K562 (cell line): ENCODE data around the gene MYO1E. TPM values are rescaled to one million over a fixed set of nuclear protein-coding genes. Genes with fewer than 3 reads are reported as not detected.
A peak's percentile ranks its signal among the peaks of the same experiment; 100 is the strongest.

Source experiments
- ATAC-seq: fragments of 200-7000 bp; cut with Tn5 transposase; 3 replicates; pipeline ENCODE4 v1.9.1; 2020; ENCODE audit warnings: moderate library complexity
- BruUV-seq: library from RNA; stranded (reverse); fragments of 400-500 nt; replicated peaks from 2 replicates; lab custom pipeline; 2021; lab: Mats Ljungman, UMichigan
- CTCF ChIA-PET: fragments of 300-600 bp; formaldehyde crosslinking; extraction: SDS; loops from one replicate; lab custom pipeline; 2021; ENCODE audit warnings: low intra/inter-chr PET ratio; lab: Yijun Ruan, JAX
- POLR2A ChIA-PET: fragments of 300-600, 350-650 bp; sonication (Branson Sonifier 250); formaldehyde crosslinking; extraction: SDS; loops from one replicate; lab custom pipeline; 2021; ENCODE audit warnings: antibody characterized with exemption, inconsistent platforms; lab: Yijun Ruan, JAX
- DNase-seq, 4 experiments: peaks; one replicate each; pipeline versions ENCODE4 v3.0.0 to v3.0.0-alpha.2; 2011 to 2018; ENCODE audit warnings: low spot score in 3 of 4, mixed read lengths in 3 of 4; ENCODE audit errors: extremely low read depth in 1 of 4
- FAIRE-seq: peaks from 2 replicates; lab custom pipeline; 2011; peaks lifted over from hg19 to GRCh38; lab: Jason Lieb, UNC
- H2AFZ ChIP-seq: 2 replicates; pipeline ENCODE4 v1.6.0; 2011; ENCODE audit warnings: low read depth, low read length, control low read depth, inconsistent platforms
- H3K27ac ChIP-seq: fragments of 200-600 bp; 3 replicates; pipeline ENCODE4 v1.8.0; 2011; ENCODE audit warnings: low read depth, mild to moderate bottlenecking, control low read depth, inconsistent platforms, low read length, moderate library complexity, mixed read lengths; ENCODE audit errors: extremely low read depth
- H3K27me3 ChIP-seq, 2 experiments: fragments of 300-600 bp in 1 of 2; 2 replicates in 1 of 2; 3 replicates in 1 of 2; pipeline versions ENCODE4 v1.6.0 to v1.8.0; 2011; ENCODE audit warnings: inconsistent platforms in 2 of 2, low read length in 2 of 2, mild to moderate bottlenecking in 1 of 2, mixed read lengths in 1 of 2, moderate library complexity in 1 of 2; ENCODE audit not compliant: control insufficient read depth in 2 of 2, insufficient read depth in 2 of 2
- H3K36me3 ChIP-seq: fragments of 300-600 bp; 3 replicates; pipeline ENCODE4 v1.8.0; 2011; ENCODE audit warnings: mild to moderate bottlenecking, low read length, inconsistent platforms; ENCODE audit not compliant: control insufficient read depth, insufficient read depth
- H3K4me1 ChIP-seq, 2 experiments: fragments of 200-600 bp in 1 of 2; replicated peaks in 1 of 2; 2 replicates in 1 of 2; 3 replicates in 1 of 2; pipeline versions ENCODE4 v1.5.1 to v1.8.0; 2011; ENCODE audit warnings: inconsistent platforms in 2 of 2, low read length in 2 of 2, mild to moderate bottlenecking in 1 of 2, mixed read lengths in 1 of 2, moderate library complexity in 1 of 2; ENCODE audit not compliant: control insufficient read depth in 2 of 2, insufficient read depth in 2 of 2
- H3K4me2 ChIP-seq: 2 replicates; pipeline ENCODE4 v1.6.1; 2011; ENCODE audit warnings: low read length, control low read depth, inconsistent platforms, mixed read lengths; ENCODE audit not compliant: insufficient read depth
- H3K4me3 ChIP-seq: fragments of 200-600 bp; sonication (generic), shearing (Covaris generic); 2 replicates; pipeline ENCODE4 v1.5.1; 2016; ENCODE audit warnings: control low read depth, inconsistent platforms
- H3K79me2 ChIP-seq: fragments of 200-600 bp; 3 replicates; pipeline ENCODE4 v1.8.0; 2011; ENCODE audit warnings: low read length, inconsistent platforms; ENCODE audit not compliant: control insufficient read depth, insufficient read depth
- H3K9ac ChIP-seq, 2 experiments: 2 replicates each; pipeline versions ENCODE4 v1.6.0 to v1.6.1; 2011; ENCODE audit warnings: low read depth in 2 of 2, low read length in 2 of 2, control low read depth in 1 of 2, inconsistent platforms in 1 of 2, mild to moderate bottlenecking in 1 of 2, mixed read lengths in 1 of 2; ENCODE audit not compliant: insufficient read depth in 1 of 2
- H3K9me1 ChIP-seq: one replicate; pipeline ENCODE4 v1.6.0; 2011; ENCODE audit warnings: inconsistent platforms, mild to moderate bottlenecking, low read length, moderate library complexity; ENCODE audit not compliant: control insufficient read depth, insufficient read depth
- H3K9me3 ChIP-seq: replicated peaks from 2 replicates; pipeline ENCODE4 v1.5.1; 2011; ENCODE audit warnings: low read depth, low read length, inconsistent platforms; ENCODE audit not compliant: control insufficient read depth, insufficient read depth
- H4K20me1 ChIP-seq: replicated peaks from 2 replicates; pipeline ENCODE4 v1.6.1; 2011; ENCODE audit warnings: low read length, inconsistent platforms, mixed read lengths; ENCODE audit not compliant: control insufficient read depth, insufficient read depth
- BACH1 ChIP-seq: fragments of 200-800 bp; sonication (Bioruptor generic); IDR thresholded peaks from 2 replicates; pipeline ENCODE4 v1.6.1; 2016; ENCODE audit warnings: missing genetic modification characterization, missing compliant biosample characterization
- DDX20 ChIP-seq: fragments of 450-650 bp; IDR thresholded peaks from 2 replicates; pipeline ENCODE4 v1.6.1; 2016; ENCODE audit warnings: missing genetic modification characterization, low read depth, mild to moderate bottlenecking, missing compliant biosample characterization, moderate library complexity
- MYBL2 ChIP-seq, 2 experiments: fragments of 450-650 bp in 1 of 2; sonication (generic) in 1 of 2; formaldehyde crosslinking in 1 of 2; IDR thresholded peaks; 2 replicates each; pipeline versions ENCODE4 v1.6.1 to v1.8.1; 2017 to 2022; ENCODE audit warnings: borderline replicate concordance in 1 of 2, inconsistent platforms in 1 of 2, low read depth in 1 of 2, mild to moderate bottlenecking in 1 of 2, missing genetic modification reagents in 1 of 2, moderate library complexity in 1 of 2
- SMAD2 ChIP-seq: fragments of 150-350 bp; IDR thresholded peaks from 2 replicates; pipeline ENCODE4 v1.6.1; 2014; ENCODE audit warnings: low read depth, mild to moderate bottlenecking, low read length
- SPI1 ChIP-seq: IDR thresholded peaks from 2 replicates; pipeline ENCODE4 v1.6.1; 2011; ENCODE audit warnings: low read depth, low read length, control low read depth, borderline replicate concordance
- ZNF134 ChIP-seq: fragments of 250-450 bp; sonication (Bioruptor Pico); conservative IDR thresholded peaks from 2 replicates; pipeline ENCODE4 v1.4.0; 2020
- in situ Hi-C: fragments of 300-500 bp; cut with MboI; formaldehyde crosslinking; loops from 4 replicates; pipeline ENCODE4 v1.15.0; 2018; ENCODE audit warnings: inconsistent platforms, mixed read lengths
- intact Hi-C: fragments of 100-400 bp; cut with micrococcal nuclease; formaldehyde crosslinking; loops from 2 replicates; pipeline ENCODE4 v1.14.2; 2022
- polyA plus RNA-seq, 8 experiments: library from polyadenylated mRNA; depleted of rRNA in 4 of 8; stranded (reverse) in 5 of 8; unstranded in 3 of 8; fragments of >200 nt; fragmentation: Nextera tagmentation in 2 of 8; fragmentation: Illumina TruSeq in 1 of 8; extraction: Ambion mirVana in 2 of 8; extraction: Trizol in 1 of 8; gene quantifications; 2 replicates each; pipeline versions ENCODE4 v1.2.1 to v1.2.3, GENCODE V29; 2011 to 2014; ENCODE audit warnings: inconsistent platforms in 1 of 8, missing spikeins in 1 of 8
- total RNA-seq, 7 experiments: library from RNA; depleted of rRNA in 6 of 7; stranded (reverse); fragments of >200 nt in 6 of 7; fragmentation: Illumina TruSeq in 2 of 7; extraction: Trizol in 2 of 7; gene quantifications; 2 replicates each; pipeline versions ENCODE4 v1.2.1 to v1.2.3, GENCODE V29; 2011 to 2021; ENCODE audit warnings: low replicate concordance in 1 of 7
- TF ChIP-seq, protein P1 (sequence below): fragments of 200-400 bp; formaldehyde crosslinking; IDR thresholded peaks from 2 replicates; pipeline ENCODE4 v1.6.1; 2017; ENCODE audit warnings: mild to moderate bottlenecking, low read depth, low read length, moderate library complexity
- TF ChIP-seq, protein P2 (sequence below): fragments of 250-450 bp; sonication (Bioruptor Pico); IDR thresholded peaks from 2 replicates; pipeline ENCODE4 v1.5.0; 2020; ENCODE audit warnings: mild to moderate bottlenecking

Gene MYO1E
- total and polyA plus RNA-seq, 9 of the 15 experiments (the other 6 are each of a cell fraction or from before 2014, with no cell fraction given) = under 0.01 to 0.44 (median 0.01) TPM; not detected in 6

- Histone ChIP-seq H2AFZ (no peak overlapping the region), H3K27ac (no peak overlapping the region), H3K79me2 (no peaks in the 10 kb centered on the region), H3K4me2 (no peak overlapping the region), H3K9me3 (no peaks in the 10 kb centered on the region), H3K9me1 (no peaks in the 10 kb centered on the region), H3K36me3 (no peaks in the 10 kb centered on the region), H3K27me3 (peaks cover 0 to under 1% of the 10 kb centered on the region in 2 experiments; a peak in 4 of 5 replicates), H3K9ac (no peak overlapping the region), H4K20me1 (no peaks in the 10 kb centered on the region), H3K4me1 (no peaks in the 10 kb centered on the region), H3K4me3 (no peak overlapping the region)
- ChIA-PET CTCF (no interaction called here), POLR2A (interaction anchor here (0.6 kb wide), 1 partner anchor 413 kb away, joined by 3 read pairs; no protein-coding TSS in a partner anchor)
- intact Hi-C loops = no loop called here
- TF ChIP-seq, protein P1, sequence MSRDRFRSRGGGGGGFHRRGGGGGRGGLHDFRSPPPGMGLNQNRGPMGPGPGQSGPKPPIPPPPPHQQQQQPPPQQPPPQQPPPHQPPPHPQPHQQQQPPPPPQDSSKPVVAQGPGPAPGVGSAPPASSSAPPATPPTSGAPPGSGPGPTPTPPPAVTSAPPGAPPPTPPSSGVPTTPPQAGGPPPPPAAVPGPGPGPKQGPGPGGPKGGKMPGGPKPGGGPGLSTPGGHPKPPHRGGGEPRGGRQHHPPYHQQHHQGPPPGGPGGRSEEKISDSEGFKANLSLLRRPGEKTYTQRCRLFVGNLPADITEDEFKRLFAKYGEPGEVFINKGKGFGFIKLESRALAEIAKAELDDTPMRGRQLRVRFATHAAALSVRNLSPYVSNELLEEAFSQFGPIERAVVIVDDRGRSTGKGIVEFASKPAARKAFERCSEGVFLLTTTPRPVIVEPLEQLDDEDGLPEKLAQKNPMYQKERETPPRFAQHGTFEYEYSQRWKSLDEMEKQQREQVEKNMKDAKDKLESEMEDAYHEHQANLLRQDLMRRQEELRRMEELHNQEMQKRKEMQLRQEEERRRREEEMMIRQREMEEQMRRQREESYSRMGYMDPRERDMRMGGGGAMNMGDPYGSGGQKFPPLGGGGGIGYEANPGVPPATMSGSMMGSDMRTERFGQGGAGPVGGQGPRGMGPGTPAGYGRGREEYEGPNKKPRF = no peak
- no peak for TF ChIP-seq MYBL2 (IDR thresholded peaks at IDR 0.05; ENCODE audit: low read depth)
- no peak for TF ChIP-seq MYBL2 (CRISPR knock-in tag; IDR thresholded peaks at IDR 0.05; ENCODE audit: borderline replicate concordance)
- no peak for TF ChIP-seq ZNF134 (CRISPR knock-in tag)
- 0 out of 2 replicates have a peak, but pooled peaks have one; percentile 10 for TF ChIP-seq SPI1
- TF ChIP-seq BACH1 (tag) = no peak
- TF ChIP-seq, protein P2, sequence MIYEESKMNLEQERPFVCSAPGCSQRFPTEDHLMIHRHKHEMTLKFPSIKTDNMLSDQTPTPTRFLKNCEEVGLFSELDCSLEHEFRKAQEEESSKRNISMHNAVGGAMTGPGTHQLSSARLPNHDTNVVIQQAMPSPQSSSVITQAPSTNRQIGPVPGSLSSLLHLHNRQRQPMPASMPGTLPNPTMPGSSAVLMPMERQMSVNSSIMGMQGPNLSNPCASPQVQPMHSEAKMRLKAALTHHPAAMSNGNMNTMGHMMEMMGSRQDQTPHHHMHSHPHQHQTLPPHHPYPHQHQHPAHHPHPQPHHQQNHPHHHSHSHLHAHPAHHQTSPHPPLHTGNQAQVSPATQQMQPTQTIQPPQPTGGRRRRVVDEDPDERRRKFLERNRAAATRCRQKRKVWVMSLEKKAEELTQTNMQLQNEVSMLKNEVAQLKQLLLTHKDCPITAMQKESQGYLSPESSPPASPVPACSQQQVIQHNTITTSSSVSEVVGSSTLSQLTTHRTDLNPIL (CRISPR knock-in tag) = no peak
- no peak for TF ChIP-seq SMAD2
- no peak for TF ChIP-seq DDX20 (tag)
- no peak for FAIRE-seq
- in situ Hi-C loops = no loop called here
- no peak for ATAC-seq
- DNase-seq = no peak
- no TSS peak for BruUV-seq
Measured at GRCh38 chr15:59378855-59379254, 6.2 kb upstream of the MYO1E start.
